KMS-11 (cell line): ENCODE data around the gene CNOT2.

Source experiments
- H2AFZ ChIP-seq: fragments of 200-600 bp; sonication (generic); 2 replicates; pipeline ENCODE4 v1.6.1; 2016; ENCODE audit warnings: antibody characterized with exemption, mixed run types, low read depth
- H3K27ac ChIP-seq: fragments of 200-600 bp; sonication (generic); 2 replicates; pipeline ENCODE4 v1.6.1; 2016; ENCODE audit warnings: mild to moderate bottlenecking, mixed run types
- H3K27me3 ChIP-seq: fragments of 200-600 bp; sonication (generic); 2 replicates; pipeline ENCODE4 v1.6.1; 2017; ENCODE audit warnings: mild to moderate bottlenecking, low read depth, mixed run types, moderate library complexity; ENCODE audit not compliant: insufficient read depth
- H3K36me3 ChIP-seq: fragments of 200-600 bp; sonication (generic); 2 replicates; pipeline ENCODE4 v1.6.1; 2017; ENCODE audit warnings: mild to moderate bottlenecking, mixed run types; ENCODE audit not compliant: insufficient read depth
- H3K4me1 ChIP-seq: fragments of 200-600 bp; sonication (generic); 2 replicates; pipeline ENCODE4 v1.6.1; 2016; ENCODE audit warnings: mild to moderate bottlenecking, low read depth, mixed run types; ENCODE audit not compliant: poor library complexity, severe bottlenecking
- H3K4me2 ChIP-seq: fragments of 200-600 bp; sonication (generic); 2 replicates; pipeline ENCODE4 v1.7.0; 2016; ENCODE audit warnings: mild to moderate bottlenecking, mixed run types
- H3K4me3 ChIP-seq: fragments of 200-600 bp; sonication (generic); IDR thresholded peaks from 2 replicates; pipeline ENCODE4 v1.6.1; 2017; ENCODE audit warnings: low read depth, low read length, mixed read lengths; ENCODE audit not compliant: insufficient read depth
- H3K79me2 ChIP-seq: fragments of 200-600 bp; sonication (generic); 2 replicates; pipeline ENCODE4 v1.6.1; 2016; ENCODE audit warnings: low read depth, mixed run types; ENCODE audit not compliant: insufficient read depth
- H3K9ac ChIP-seq: fragments of 200-600 bp; sonication (generic); 2 replicates; pipeline ENCODE4 v1.6.1; 2016; ENCODE audit warnings: mild to moderate bottlenecking, mixed run types
- H4K20me1 ChIP-seq: fragments of 200-600 bp; sonication (generic); 2 replicates; pipeline ENCODE4 v1.6.1; 2016; ENCODE audit warnings: mild to moderate bottlenecking, mixed run types; ENCODE audit not compliant: insufficient read depth
- CTCF ChIP-seq: fragments of 200-600 bp; sonication (generic); conservative IDR thresholded peaks from 2 replicates; pipeline ENCODE4 v1.6.1; 2017; ENCODE audit warnings: low read depth, mild to moderate bottlenecking, antibody characterized with exemption, low read length, moderate library complexity, mixed read lengths

The CNOT2 gene

GRCh38 chr12:70365648-70366518 is 122.7 kb downstream of the CNOT2 start, which contains the start of gene KCNMB4:
KCNMB4 (plus strand) TSS chr12:70366290; CDS start chr12:70366735, 445 bp downstream.
- Histone ChIP-seq H3K27ac (no peak within 1 kb of the TSS), H4K20me1 (no peaks in the 10 kb centered on the region)

GRCh38 chr12:70366581-70367257 is 123.5 kb downstream of the CNOT2 start:
- no peak for TF ChIP-seq CTCF
- H3K9ac ChIP-seq = peak overlapping the region; percentile 19; the same call in 1 of the 2 replicates
- H2AFZ ChIP-seq = peak overlapping the region; percentile 99
- H3K4me3 ChIP-seq = no peak overlapping the region
- H3K36me3 ChIP-seq = no peaks in the 10 kb centered on the region
- no peak overlapping the region for H3K27ac ChIP-seq
- H3K79me2 ChIP-seq = no peaks in the 10 kb centered on the region
- H3K4me1 ChIP-seq = peaks cover 16% of the 10 kb centered on the region
- peak overlapping the region; percentile 79 for H3K4me2 ChIP-seq
- peaks cover 15% of the 10 kb centered on the region; the same call in 1 of the 2 replicates for H3K27me3 ChIP-seq
- H4K20me1 ChIP-seq = no peaks in the 10 kb centered on the region

More at GRCh38 chr12:70365648-70366518, 122.7 kb downstream of the CNOT2 start, which contains the start of gene KCNMB4:
- peaks cover 16% of the 10 kb centered on the region for H3K4me1 ChIP-seq
- peak within 1 kb of the TSS; percentile 35; the same call in 1 of the 2 replicates for H3K9ac ChIP-seq
- peaks cover 15% of the 10 kb centered on the region; the same call in 1 of the 2 replicates for H3K27me3 ChIP-seq
- H3K4me3 ChIP-seq = no peak within 1 kb of the TSS
- no peaks in the 10 kb centered on the region for H3K36me3 ChIP-seq
- peak within 1 kb of the TSS; percentile 94 for H3K4me2 ChIP-seq
- TF ChIP-seq CTCF = no peak
- H3K79me2 ChIP-seq = no peaks in the 10 kb centered on the region
- H2AFZ ChIP-seq = peak within 1 kb of the TSS; percentile 99

GRCh38 chr12:70367258-70368141 is 124.3 kb downstream of the CNOT2 start:
- Histone ChIP-seq H3K27me3 (peaks cover 15% of the 10 kb centered on the region; the same call in 1 of the 2 replicates), H4K20me1 (no peaks in the 10 kb centered on the region), H3K36me3 (no peaks in the 10 kb centered on the region), H3K4me3 (no peak overlapping the region), H3K4me1 (peaks cover 16% of the 10 kb centered on the region), H3K9ac (peak overlapping the region; percentile 19; the same call in 1 of the 2 replicates), H3K4me2 (peak overlapping the region; percentile 79), H3K27ac (no peak overlapping the region), H2AFZ (peak overlapping the region; percentile 99), H3K79me2 (no peaks in the 10 kb centered on the region)
- TF ChIP-seq CTCF = no peak

- no peak overlapping the region for H3K27ac ChIP-seq
- H3K36me3 ChIP-seq = no peaks in the 10 kb centered on the region
- peaks cover 2% of the 10 kb centered on the region for H3K4me1 ChIP-seq
- no peaks in the 10 kb centered on the region for H3K79me2 ChIP-seq
- no peaks in the 10 kb centered on the region for H4K20me1 ChIP-seq
- no peak overlapping the region for H3K9ac ChIP-seq
- no peak for TF ChIP-seq CTCF
- no peak overlapping the region for H2AFZ ChIP-seq
- no peak overlapping the region for H3K4me2 ChIP-seq
- H3K4me3 ChIP-seq = no peak overlapping the region
- H3K27me3 ChIP-seq = no peaks in the 10 kb centered on the region
Observed at GRCh38 chr12:70372881-70373280, 129.6 kb downstream of the CNOT2 start.
